HG02973 (cell line): Measurements from ENCODE around the gene CFAP97D2.

Experiments
- ATAC-seq: cut with Tn5 transposase; IDR thresholded peaks from one replicate; pipeline ENCODE4 v1.9.1; 2021; ENCODE audit warnings: moderate library complexity; ENCODE audit not compliant: unreplicated experiment

CFAP97D2 gene

GRCh38 chr13:114264886-114265611, 86.0 kb downstream of the CFAP97D2 start:
- no peak for ATAC-seq

- no peak for ATAC-seq
Measured at GRCh38 chr13:114266241-114266640, 87.2 kb downstream of the CFAP97D2 start.

DNA sequence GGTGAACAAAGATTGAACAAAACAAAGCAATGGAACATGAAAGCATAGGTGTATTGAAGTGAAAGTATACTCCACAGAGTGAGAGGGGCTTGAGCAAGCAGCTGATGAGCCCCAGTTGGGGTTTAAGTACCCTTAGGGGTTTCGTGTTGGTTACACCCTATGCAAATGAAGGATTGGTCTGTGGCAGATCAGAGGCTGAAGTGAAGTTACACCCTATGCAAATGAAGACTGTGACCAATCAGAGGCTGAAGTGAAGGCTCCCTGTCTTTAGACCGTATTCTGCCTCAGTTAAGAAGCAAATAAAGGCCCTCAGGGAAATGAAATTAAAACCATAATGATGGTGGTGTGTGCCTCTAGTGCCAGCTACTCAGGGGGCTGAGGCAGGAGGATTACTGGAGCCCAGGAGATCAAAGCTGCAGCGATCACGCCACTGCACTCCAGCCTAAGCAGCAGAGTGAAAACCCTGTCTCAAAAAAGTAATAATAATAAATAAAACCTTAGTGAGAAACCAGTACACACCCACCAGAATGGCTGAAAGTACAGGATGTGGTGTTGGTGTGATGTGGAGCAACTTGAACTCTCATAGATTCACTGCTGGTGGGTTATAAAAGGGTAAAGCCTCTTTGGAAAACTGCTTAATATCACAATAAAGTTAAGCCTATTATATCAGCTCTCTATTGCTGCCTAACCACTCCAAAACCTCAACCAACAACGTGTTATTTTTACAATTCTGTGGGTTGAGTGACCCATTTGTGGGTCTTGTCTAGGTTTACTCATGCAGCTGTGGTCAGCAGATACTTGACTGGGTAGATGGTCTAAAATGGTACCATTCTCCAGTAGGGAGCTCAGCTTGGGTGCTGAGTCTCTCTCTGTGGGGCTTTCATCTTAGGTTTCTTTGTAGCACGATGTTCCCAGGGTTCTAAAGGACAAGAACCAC, 89.6 kb downstream of the CFAP97D2 start:
- no peak for ATAC-seq

- ATAC-seq: no peak
Measured at GRCh38 chr13:114269281-114269770, 90.3 kb downstream of the CFAP97D2 start.
